GM19372 (cell line): ENCODE data around the gene CD22.
"Not testable (repeated sequence)": the region's sequence is repeated elsewhere in the genome, so short reads cannot be mapped to it uniquely, and the experiment has no call there.

Source experiments
- ATAC-seq: cut with Tn5 transposase; IDR thresholded peaks from one replicate; pipeline ENCODE4 v1.9.1; 2021; ENCODE audit warnings: mild to moderate bottlenecking, low read depth, moderate library complexity; ENCODE audit not compliant: unreplicated experiment

The CD22 gene

DNA sequence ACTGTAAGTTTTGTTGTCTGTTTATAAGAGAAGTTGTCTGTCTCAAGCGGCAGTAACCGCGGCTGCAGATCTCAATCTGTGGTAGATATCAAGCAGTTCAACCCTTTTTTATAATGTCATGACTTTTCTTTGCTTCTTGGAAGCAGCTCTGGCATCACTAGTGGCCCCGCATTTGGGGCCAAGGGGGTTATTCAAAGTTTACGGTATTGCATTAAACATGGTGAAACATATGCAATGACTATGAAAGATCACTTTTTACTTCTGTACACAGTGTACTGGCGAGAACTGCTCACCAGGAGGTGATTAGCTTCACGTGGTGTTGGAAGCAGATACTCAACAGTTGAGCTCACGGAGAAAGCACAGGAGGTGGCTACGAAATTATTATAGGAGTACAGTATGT lies 24.6 kb downstream of the CD22 start:
- ATAC-seq: no peak

GRCh38 chr19:35354898-35355297 lies 25.9 kb downstream of the CD22 start:
- no peak for ATAC-seq

- ATAC-seq: no peak
Observed at GRCh38 chr19:35355791-35356460, 26.9 kb downstream of the CD22 start.

GRCh38 chr19:35357867-35358573 lies 29.0 kb downstream of the CD22 start, which contains the start of gene FFAR3:
Gene FFAR3, plus strand, starts transcription at chr19:35358460. Its CDS starts 431 bp downstream, at chr19:35358891.
- ATAC-seq: no peak

DNA sequence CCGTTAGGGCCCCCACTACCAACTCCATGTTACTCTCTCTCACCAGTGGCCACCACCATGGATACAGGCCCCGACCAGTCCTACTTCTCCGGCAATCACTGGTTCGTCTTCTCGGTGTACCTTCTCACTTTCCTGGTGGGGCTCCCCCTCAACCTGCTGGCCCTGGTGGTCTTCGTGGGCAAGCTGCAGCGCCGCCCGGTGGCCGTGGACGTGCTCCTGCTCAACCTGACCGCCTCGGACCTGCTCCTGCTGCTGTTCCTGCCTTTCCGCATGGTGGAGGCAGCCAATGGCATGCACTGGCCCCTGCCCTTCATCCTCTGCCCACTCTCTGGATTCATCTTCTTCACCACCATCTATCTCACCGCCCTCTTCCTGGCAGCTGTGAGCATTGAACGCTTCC lies 29.8 kb downstream of the CD22 start:
- ATAC-seq: not testable (repeated sequence)

DNA sequence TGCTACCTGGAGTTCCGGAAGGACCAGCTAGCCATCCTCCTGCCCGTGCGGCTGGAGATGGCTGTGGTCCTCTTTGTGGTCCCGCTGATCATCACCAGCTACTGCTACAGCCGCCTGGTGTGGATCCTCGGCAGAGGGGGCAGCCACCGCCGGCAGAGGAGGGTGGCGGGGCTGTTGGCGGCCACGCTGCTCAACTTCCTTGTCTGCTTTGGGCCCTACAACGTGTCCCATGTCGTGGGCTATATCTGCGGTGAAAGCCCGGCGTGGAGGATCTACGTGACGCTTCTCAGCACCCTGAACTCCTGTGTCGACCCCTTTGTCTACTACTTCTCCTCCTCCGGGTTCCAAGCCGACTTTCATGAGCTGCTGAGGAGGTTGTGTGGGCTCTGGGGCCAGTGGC lies 30.4 kb downstream of the CD22 start:
- not testable (repeated sequence) for ATAC-seq

DNA sequence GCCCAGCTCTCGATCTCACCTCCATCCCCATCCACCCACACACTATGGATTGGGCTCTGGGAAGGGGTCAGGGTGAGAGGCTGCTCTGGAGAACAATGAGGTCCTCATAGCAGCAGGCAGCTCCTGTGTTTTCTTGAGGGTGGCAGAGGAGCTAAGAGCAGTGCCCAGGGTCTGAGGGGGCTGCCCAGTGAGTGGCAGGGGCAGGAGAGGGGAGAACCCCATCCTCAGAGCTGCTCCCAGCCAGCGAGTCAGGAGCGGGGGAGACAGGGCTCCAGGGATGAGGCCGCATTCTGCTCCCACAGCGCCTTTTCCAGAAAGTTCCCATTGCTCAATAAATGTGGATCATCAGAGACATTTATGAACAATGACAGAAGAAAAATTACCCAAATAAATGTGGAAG lies 31.1 kb downstream of the CD22 start:
- not testable (repeated sequence) for ATAC-seq

DNA sequence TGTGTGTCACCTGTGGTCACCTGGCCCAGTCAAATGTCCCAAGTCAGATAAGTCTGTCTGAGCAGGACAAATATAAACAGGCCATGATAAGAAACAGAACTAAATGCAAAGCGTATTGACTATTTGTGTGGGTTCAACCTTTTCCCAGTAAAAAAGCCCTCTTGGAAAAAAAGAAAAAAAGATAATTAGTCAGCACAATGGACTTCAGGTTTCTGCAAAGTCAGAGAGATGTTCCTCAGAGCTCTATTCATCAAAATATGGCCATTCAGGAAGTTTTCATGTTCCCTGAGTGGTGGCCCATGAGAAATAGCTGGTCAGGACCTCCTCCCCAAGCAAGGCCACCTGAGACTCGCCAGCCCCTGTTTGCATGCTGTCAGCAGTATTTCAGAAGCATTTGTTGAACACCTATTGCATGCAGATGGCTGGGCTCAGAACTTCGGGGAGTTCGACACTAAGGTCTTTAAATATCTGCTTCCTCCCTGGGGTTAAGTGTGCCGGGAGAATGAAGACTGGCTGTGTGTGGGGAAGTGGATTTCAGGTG lies 32.0 kb downstream of the CD22 start:
- ATAC-seq: no peak

DNA sequence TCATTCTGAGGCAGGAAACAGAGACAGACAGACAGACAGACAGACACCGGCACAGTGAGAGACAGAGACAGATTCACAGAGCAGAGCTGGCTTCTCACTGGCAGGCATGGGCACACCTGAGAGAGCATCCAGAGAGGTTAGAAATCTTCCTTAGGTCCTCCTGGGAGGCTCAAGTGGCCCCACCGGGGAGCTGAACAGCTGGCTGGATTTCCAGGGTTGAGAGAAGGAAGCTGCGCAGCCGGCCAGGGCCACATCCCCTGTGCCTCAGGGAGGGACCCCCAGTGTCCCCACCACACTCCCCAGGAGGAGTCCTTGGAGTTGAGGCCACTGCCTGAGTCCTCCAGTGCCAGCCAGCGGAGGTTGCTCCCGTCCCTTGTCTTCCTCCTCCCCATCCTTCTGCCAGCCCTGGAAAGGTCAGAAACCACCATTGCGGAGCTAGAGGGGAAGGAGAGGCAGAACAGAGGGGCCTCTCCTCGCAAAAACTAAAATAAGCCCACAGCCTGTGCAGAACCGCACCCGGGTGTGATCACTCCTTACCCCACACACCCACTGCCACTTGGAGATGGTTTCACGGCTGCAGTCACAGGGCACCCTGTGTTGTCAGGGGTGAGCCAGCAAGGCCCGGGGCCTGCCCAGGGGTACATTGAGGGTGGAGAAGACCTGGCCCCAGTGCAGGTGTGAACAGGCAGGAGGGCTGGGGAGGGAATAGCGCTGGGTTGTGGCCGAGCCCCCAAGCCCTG lies 33.4 kb downstream of the CD22 start:
- no peak for ATAC-seq

DNA sequence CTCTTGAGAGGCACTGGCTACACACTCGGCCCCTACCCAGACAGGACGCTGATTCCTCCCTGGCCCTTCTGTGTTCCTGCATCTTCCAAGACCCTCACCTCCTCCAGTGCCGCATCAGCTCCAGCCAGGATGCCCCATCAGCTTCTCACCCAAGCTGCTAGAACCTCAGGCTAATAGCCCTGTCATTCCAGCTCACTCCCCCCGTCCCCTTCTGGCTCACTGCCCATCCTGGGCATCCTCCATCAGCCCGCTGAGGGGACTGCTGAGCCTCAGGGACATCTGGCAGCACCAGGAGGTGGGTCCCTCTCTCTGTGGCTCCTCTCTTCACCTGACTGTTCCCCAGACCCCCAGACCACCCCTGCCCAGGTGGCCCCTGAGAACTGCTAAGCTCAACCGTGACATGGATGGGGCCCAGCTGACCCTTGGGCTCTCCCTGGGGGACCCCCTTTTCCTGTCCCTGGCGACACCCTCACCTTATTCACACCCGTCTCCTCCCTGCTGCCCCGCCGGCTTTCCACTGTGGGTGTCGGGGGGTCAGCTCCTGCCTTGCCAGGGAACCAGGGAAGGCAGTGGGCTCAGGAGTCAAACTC lies 34.1 kb downstream of the CD22 start:
- no peak for ATAC-seq

- ATAC-seq: no peak
Observed at GRCh38 chr19:35363711-35364425, 34.9 kb downstream of the CD22 start.

GRCh38 chr19:35365303-35365702 lies 36.3 kb downstream of the CD22 start:
- no peak for ATAC-seq

- no peak for ATAC-seq
Observed at GRCh38 chr19:35368378-35368777, 39.4 kb downstream of the CD22 start.

- no peak for ATAC-seq
Observed at GRCh38 chr19:35369522-35369921, 40.5 kb downstream of the CD22 start.

- ATAC-seq: no peak
Observed at GRCh38 chr19:35370722-35371121, 41.7 kb downstream of the CD22 start, which contains the start of gene GPR42. Gene GPR42, plus strand, starts transcription at chr19:35371068. Its CDS starts 292 bp downstream, at chr19:35371360.

DNA sequence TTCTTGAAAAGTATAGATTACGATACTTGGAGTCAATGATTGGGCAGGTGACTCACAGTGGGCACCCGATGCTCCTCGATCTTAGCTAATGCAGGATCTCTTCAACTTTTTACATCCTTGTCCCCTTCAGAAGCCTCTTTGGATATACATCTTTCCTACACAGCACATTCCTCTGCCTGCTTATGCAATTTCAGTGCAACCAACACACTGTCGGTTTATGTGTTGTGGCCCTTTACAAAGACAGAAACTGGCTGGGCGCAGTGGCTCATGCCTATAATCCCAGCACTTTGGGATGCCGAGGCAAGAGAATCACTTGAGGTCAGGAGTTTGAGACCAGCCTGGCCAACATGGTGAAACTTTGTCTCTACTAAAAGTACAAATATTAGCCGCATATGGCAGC lies 44.5 kb downstream of the CD22 start:
- ATAC-seq: no peak

DNA sequence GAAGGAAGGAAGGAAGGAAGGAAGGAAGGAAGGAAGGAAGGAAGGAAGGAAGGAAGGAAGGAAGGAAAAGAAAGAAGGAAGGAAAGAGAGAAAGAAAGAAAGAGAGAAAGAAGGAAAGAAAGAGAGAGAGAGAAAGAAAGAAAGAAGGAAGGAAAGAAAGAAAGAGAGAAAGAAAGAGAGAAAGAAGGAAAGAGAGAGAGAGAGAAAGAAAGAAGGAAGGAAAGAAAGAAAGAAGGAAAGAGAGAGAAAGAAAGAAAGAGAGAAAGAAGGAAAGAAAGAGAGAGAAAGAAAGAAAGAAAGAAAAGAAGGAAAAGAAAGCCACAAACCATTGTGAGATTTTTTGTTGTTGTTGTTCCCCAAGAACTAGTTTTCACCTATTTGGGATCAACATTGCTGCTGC lies 45.0 kb downstream of the CD22 start:
- ATAC-seq: not testable (repeated sequence)

DNA sequence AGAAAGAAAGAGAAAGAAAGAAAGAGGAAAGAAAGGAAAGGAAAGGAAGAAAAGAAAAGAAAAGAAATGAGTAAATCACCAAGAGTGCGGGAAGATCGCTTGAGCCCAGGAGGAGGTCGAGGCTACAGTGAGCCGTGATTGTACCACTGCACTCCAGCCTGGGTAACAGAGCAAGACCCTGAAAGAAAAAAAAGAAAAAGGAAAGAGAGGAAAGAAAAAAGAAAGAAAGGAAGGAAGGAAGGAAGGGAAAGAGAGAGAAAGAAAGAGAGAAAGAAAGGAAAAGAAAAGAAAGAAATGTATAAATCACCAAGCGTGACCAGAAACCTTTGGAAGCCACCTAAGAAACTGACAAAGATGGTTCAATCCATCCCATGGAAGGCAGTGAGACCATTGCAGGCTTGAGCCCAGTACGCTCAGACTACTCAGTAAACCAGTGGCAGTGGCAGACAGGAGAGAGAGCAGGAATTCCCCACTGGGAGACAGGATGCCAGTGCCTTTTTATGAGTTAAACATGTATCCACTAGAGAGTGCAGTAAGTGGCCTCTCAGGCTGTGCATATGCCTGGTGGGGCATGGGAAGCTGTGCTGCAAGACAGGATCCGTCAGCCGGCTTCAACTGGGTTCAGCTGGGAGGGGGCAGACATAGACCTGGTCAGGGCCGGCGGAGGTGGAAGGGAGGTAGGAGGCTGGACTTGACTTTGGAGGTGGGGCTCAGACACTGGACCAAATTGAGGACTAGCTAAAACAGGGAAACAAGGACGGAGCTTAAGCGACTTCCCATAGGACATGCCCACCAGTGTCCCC lies 46.7 kb downstream of the CD22 start:
- no peak for ATAC-seq

- ATAC-seq: no peak
Observed at GRCh38 chr19:35377656-35378055, 48.7 kb downstream of the CD22 start.
